Measurements from ENCODE around the gene ZNF480.
"Not testable (repeated sequence)": the region's sequence is repeated elsewhere in the genome, so short reads cannot be mapped to it uniquely, and the experiment has no call there.

The ZNF480 gene

DNA sequence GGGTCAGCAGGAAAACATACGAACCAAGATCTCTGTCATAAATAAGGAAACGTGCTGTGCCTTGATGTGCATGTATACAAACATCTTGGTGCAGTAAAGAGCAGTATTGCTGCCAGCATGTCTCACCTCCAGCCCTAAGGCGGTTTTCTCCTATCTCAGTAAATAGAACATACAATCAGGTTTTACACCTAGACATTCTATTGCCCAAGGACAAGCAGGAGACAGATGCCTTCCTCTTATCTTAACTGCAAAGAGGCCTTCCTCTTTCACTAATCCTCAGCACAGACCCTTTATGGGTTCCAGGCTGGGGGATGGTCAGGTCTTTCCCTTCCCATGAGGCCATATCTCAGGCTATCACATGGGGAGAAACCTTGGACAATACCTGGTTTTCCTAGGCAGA, 42.1 kb downstream of the ZNF480 start:
- not testable (repeated sequence) for DNase-seq

DNA sequence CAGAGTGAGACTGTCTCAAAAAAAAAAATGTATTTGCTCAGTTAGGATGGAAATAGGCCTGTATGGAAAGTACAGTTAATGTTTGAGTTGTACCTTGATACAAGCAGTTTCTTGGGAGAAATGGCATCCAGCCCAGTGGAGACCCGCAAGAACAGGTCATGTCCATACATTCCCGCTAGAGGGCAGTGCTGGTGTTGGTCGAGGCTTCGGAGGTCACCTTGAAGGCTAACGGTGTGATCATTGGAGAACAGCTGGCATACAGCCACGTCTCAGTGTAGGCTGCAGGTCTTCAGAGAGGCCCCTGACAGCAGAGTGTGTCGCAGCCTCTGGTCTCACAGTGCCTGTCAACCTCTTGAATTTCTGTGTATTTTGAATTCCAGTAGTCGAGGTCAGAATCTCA, 46.6 kb downstream of the ZNF480 start:
- peak; percentile 51 for DNase-seq

DNA sequence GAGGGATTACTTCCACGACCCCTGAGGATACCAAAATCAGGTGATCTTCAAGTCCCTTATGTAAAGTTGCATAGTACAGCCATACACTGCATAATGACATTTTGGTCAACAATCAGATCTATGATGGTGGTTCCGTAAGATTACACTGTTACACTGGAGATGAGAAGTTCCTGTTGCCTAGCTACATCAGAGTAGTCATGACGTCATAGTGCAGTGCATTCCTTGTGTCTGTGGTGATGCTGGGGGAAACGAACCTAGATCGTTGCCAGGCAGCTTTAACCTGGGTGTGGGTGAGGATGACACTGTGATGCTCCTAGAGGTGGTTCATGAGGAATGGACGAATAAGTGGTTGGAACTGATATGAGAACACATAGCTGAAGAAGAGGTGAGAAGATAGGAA, 48.2 kb downstream of the ZNF480 start:
- DNase-seq = no peak

DNA sequence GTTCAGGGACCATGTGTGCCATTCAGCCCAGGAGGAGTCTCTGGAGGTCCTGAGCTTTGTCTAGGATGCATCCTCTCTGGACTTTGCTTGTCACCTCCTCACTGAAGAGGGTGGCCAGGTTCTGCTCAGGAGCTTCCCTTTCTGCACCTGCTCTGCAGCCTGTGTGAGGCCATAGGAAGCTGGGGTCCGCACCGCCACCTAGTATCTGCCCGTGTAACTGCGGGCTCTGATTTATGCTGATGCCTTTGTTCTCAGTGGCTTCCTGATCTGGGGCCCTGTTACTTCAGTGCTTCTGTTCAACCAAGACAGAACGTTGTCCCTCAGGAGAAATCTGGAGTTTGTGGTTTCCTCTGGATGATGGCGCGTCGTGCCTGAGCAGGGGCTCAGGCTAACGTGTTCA, 54.5 kb downstream of the ZNF480 start:
- DNase-seq = no peak

DNA sequence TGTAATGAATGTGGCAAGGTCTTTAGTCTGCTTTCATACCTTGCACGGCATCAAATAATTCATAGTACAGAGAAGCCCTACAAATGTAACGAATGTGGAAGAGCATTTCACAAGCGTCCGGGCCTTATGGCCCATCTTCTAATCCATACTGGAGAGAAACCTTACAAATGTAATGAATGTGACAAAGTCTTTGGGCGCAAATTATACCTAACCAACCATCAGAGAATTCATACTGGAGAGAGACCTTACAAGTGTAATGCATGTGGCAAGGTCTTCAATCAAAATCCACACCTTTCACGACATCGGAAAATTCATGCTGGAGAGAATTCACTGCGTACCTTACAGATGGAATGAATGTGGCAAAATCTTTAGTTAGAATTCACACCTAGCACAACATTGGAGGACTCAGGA, 69.5 kb downstream of the ZNF480 start:
- no peak for DNase-seq

DNA sequence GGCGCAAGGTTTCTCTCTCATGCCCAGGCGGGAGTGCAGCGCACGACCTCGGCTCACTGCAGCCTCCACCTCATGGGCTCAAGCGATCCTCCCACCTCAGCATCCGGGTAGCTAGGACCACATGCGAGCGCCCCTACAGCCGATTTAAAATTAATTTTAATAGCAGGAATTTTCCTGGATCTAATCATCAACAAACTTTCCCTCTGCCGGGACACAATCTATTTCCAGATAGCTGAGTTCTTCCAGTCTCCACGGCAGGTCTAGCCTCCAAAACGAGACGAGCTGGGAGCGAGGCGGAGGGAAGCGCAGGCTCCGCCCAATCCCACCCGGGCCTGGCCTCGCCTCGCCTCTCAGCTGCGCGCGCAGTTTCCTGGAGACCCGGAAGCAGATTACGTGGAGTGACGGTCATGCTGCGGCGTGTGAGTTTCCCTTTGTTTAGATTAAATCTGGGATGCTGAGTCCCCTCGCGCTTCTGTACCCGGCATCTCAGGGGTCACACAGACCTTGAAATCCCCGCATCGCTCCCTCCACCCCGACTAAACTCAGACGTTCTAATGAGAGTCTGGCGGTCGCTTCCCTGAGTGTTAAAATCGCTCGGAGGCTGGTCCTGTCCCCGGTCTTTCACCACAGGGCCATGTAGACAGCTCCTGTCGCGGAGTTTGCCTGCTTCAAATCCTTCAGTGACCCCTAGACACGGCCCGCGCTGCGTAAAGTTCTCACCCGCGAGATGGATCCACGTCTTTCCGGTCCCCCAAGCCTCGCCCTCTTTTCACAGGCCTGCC, 72.8 kb downstream of the ZNF480 start, which contains the start of gene ZNF880:
Gene ZNF880 (plus strand): TSS at position 365 of the 782 bp plus-strand sequence. CDS start 43 bp downstream, at position 408.
- peak; percentile 93 for DNase-seq

DNA sequence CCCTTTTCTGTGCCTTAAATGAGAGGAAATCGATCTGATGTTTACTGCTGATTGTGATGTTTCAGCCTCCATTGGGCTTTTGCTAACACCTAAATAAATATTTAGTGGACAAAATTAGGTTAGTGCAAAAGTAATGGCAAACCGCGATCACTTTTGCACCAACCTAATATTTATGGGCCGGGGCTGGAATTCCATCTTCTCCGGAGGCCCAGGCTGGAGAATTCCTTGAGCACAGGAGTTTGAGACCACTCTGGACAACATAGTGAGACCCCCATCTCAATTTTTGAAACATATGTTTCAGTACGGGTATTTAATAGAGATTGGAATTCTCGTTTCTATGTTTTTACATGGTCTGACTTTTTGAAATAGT, 73.4 kb downstream of the ZNF480 start:
- no peak for DNase-seq
